Cardiac muscle cell (in vitro differentiated cells and primary cell): Measurements from ENCODE around the gene IQGAP2. TPM values are rescaled to one million over a fixed set of nuclear protein-coding genes. Genes with fewer than 3 reads are reported as not detected.

Source experiments
- DNase-seq, 2 donors: peaks; one replicate each; pipeline versions ENCODE4 v3.0.0 to v3.0.0-alpha.2; 2010 to 2017; ENCODE audit warnings: low read depth in 1 of 2, low spot score in 1 of 2
- H3K27ac ChIP-seq: fragments of 200-600 bp; sonication (generic); 2 replicates; pipeline ENCODE4 v1.5.1; 2016
- H3K27me3 ChIP-seq: fragments of 200-600 bp; sonication (generic); 2 replicates; pipeline ENCODE4 v1.6.0; 2016; ENCODE audit warnings: control low read depth
- H3K36me3 ChIP-seq: fragments of 200-600 bp; sonication (generic); 2 replicates; pipeline ENCODE4 v1.5.1; 2016; ENCODE audit warnings: control low read depth
- H3K4me1 ChIP-seq: fragments of 200-600 bp; sonication (generic); 2 replicates; pipeline ENCODE4 v1.8.1; 2017; ENCODE audit warnings: low read depth, mild to moderate bottlenecking, mixed run types
- H3K4me3 ChIP-seq: fragments of 200-600 bp; sonication (generic); 2 replicates; pipeline ENCODE4 v1.5.1; 2016; ENCODE audit warnings: mild to moderate bottlenecking
- H3K9me3 ChIP-seq: fragments of 200-600 bp; sonication (generic); 2 replicates; pipeline ENCODE4 v1.5.1; 2017; ENCODE audit warnings: low read depth, mild to moderate bottlenecking, control low read depth
- polyA plus RNA-seq: library from polyadenylated mRNA; unstranded; fragments of >200 nt; fragmentation: Nextera tagmentation; extraction: Ambion mirVana; gene quantifications from 2 replicates; pipeline ENCODE4 v1.2.1, GENCODE V29; 2016
- total RNA-seq: library from RNA; depleted of rRNA; stranded (reverse); fragments of >200 nt; gene quantifications from 2 replicates; pipeline ENCODE4 v1.2.3, GENCODE V29; 2016
- TF ChIP-seq, protein P1 (sequence below): IDR thresholded peaks from 2 replicates; pipeline ENCODE4 v1.5.1; 2012; ENCODE audit warnings: low read depth, mild to moderate bottlenecking, low read length

The IQGAP2 gene
- total and polyA plus RNA-seq, 2 experiments from 2014 or later, result 4.1 to 10.8 TPM

DNA sequence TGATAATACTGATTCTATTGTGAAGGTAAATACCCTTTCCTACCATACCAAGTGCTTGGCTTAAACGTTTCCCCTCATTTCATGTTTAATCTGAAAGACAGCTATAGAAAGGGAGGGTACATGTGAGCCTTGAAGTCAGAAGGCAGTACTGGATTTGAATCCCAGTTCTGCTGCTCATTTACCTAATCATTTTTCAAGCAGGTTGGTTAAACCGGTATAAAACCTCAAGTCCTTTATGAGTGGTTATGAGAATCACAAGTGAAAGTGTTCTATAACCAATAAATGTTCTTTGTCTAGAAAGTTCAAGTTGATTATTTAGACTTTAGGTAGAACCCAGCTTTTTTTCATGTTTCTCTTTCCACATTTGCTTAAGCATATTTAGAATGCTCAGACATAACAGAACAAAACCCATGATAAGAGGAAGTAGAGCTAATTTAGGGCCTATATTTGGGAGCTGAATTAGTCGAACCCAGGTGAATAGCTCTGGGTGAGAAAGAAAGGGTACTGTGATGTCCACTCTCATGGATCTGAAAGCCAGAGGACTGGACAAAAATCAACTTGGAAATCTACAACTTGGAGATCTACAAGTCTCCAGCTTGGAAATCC lies 249.8 kb downstream of the IQGAP2 start:
- Histone ChIP-seq H3K9me3 (no peaks in the 10 kb centered on the region), H3K4me1 (peaks cover 4% of the 10 kb centered on the region), H3K4me3 (no peak overlapping the region), H3K36me3 (no peaks in the 10 kb centered on the region), H3K27me3 (no peaks in the 10 kb centered on the region), H3K27ac (no peak overlapping the region)
- TF ChIP-seq, protein P1, sequence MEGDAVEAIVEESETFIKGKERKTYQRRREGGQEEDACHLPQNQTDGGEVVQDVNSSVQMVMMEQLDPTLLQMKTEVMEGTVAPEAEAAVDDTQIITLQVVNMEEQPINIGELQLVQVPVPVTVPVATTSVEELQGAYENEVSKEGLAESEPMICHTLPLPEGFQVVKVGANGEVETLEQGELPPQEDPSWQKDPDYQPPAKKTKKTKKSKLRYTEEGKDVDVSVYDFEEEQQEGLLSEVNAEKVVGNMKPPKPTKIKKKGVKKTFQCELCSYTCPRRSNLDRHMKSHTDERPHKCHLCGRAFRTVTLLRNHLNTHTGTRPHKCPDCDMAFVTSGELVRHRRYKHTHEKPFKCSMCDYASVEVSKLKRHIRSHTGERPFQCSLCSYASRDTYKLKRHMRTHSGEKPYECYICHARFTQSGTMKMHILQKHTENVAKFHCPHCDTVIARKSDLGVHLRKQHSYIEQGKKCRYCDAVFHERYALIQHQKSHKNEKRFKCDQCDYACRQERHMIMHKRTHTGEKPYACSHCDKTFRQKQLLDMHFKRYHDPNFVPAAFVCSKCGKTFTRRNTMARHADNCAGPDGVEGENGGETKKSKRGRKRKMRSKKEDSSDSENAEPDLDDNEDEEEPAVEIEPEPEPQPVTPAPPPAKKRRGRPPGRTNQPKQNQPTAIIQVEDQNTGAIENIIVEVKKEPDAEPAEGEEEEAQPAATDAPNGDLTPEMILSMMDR, result no peak
- no peak for DNase-seq

DNA sequence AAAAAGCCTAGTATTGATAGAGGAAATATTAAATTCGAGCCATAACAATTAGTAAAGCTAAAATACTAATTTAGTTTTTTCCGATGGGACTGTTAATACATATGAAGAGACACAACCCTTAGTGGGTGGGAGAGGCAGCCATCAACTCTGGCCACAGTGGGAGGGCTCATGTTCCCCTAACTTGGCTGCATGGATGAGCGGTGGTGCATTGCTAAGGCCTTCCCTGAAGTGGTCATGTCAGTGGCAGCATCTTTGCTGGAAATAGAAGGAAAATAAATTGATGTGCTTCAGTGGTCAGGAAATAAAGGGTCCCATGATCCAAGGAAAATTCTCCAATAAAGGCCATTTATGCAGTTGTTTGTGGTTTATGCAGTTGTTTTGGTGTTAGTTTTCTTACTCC lies 254.0 kb downstream of the IQGAP2 start:
- TF ChIP-seq, protein P1, result no peak
- H3K27ac ChIP-seq, result no peak overlapping the region
- no peak for DNase-seq
- H3K27me3 ChIP-seq, result no peaks in the 10 kb centered on the region
- H3K4me3 ChIP-seq, result no peak overlapping the region
- no peaks in the 10 kb centered on the region for H3K36me3 ChIP-seq
- H3K9me3 ChIP-seq, result no peaks in the 10 kb centered on the region
- H3K4me1 ChIP-seq, result peaks cover 4% of the 10 kb centered on the region

DNA sequence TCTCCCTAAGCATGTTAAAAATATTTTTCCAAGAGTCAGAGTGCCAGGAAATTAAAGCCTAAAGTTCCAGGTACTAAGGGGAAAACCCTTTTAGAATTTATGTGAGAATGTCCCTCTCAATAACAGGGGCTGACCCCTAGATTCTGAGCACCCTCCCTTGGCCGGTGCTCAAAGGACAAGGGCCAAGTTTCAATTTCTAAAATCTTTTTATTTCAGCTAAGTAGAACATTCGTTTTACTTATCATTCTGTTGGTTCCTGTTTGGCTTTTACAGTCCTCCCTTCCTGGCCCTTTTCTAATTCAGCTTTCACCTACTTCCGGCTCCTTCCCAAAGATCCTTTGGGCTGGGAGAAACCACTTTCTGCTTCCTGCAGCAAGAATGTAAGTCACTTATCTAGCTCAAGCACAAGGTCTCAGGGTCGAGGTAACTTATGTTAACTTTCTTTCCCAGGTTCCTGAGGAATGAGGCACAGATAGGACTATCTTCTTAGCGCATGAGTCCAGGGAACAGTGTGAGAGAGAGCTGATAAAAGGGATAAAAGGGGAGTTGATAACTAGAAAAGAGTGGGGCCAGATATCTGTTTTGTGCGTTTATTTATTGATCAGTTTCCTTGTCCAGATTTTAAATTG lies 254.7 kb downstream of the IQGAP2 start:
- TF ChIP-seq, protein P1, result no peak
- Histone ChIP-seq H3K9me3 (no peaks in the 10 kb centered on the region), H3K27ac (no peak overlapping the region), H3K4me1 (peaks cover 4% of the 10 kb centered on the region), H3K4me3 (no peak overlapping the region), H3K36me3 (no peaks in the 10 kb centered on the region), H3K27me3 (no peaks in the 10 kb centered on the region)
- DNase-seq, result peak in 1 of 2 donors; percentile 73

DNA sequence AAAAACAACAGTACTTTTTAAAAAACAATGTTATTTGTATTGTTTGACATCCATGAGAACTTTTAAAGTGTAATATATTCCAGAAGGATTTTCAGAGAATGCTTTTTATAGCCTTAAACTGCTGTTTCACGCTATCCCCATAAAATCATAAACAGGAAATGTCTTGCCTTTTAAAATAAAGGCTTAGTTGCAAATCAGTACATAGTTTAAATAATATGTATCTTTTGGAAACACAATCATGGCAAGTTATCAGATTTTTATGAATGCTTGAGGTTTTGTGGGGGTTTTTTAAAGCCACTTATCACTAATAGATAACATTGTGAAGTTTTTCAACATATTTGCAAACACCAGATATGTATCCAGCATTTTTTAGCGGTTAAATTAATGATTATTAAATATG lies 257.3 kb downstream of the IQGAP2 start:
- Histone ChIP-seq H3K36me3 (no peaks in the 10 kb centered on the region), H3K27ac (no peak overlapping the region), H3K4me1 (no peaks in the 10 kb centered on the region), H3K27me3 (no peaks in the 10 kb centered on the region), H3K4me3 (no peak overlapping the region), H3K9me3 (no peaks in the 10 kb centered on the region)
- TF ChIP-seq, protein P1, result no peak
- DNase-seq, result peak in 1 of 2 donors; percentile 52

DNA sequence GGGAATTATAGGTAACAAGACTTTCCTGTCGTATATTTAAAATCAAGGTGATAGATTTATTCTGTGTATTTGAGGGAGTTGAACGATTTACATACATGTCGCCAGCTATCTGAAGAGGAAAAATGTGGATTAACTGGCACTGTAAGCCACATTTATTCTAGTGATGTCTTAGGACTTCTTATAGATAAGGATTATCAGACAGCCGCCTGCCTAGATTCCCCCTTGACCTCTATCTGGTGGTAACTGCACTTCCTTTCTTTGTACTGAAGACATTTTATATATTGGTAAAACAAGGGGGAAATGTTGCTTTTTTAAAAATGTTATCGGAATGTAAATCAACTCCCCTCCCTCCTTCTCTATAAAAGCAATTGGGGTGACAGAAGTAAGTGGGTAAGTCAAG lies 259.4 kb downstream of the IQGAP2 start:
- H3K27ac ChIP-seq, result no peak overlapping the region

More for the DNA sequence above, 259.4 kb downstream of the IQGAP2 start:
- Histone ChIP-seq H3K9me3 (no peaks in the 10 kb centered on the region), H3K27me3 (no peaks in the 10 kb centered on the region), H3K4me1 (no peaks in the 10 kb centered on the region), H3K4me3 (no peak overlapping the region), H3K36me3 (no peaks in the 10 kb centered on the region)
- no peak for DNase-seq
- TF ChIP-seq, protein P1, result no peak
